B cell (primary cell): ENCODE results near the gene PLK1. TPM values are rescaled to one million over a fixed set of nuclear protein-coding genes. Genes with fewer than 3 reads are reported as not detected.

Experiments used
- ATAC-seq: fragments of 200-7000 bp; cut with Tn5 transposase; one replicate; pipeline ENCODE4 v1.10.0; 2021; ENCODE audit warnings: low read depth, mild to moderate bottlenecking, moderate number of reproducible peaks, moderate library complexity
- CTCF ChIA-PET: fragments of 350-600 bp; sonication (Branson Sonifier 250); formaldehyde crosslinking; loops from one replicate; lab custom pipeline; 2021; ENCODE audit warnings: antibody characterized with exemption, inconsistent platforms; lab: Charles Lee
- POLR2A ChIA-PET: fragments of 350-600 bp; sonication (Branson Sonifier 250); formaldehyde crosslinking; loops from one replicate; lab custom pipeline; 2021; ENCODE audit warnings: antibody characterized with exemption; lab: Charles Lee
- DNase-seq: peaks from one replicate; pipeline ENCODE4 v3.0.0; 2013
- H2AFZ ChIP-seq: 2 replicates; pipeline ENCODE4 v1.6.1; 2012; ENCODE audit warnings: mild to moderate bottlenecking, low read depth, low read length; ENCODE audit not compliant: insufficient read depth, poor library complexity, severe bottlenecking
- H3K27ac ChIP-seq, 2 donors: 1 replicate in 1 of 2; 2 replicates in 1 of 2; pipeline ENCODE4 v1.5.1; 2012 to 2013; ENCODE audit warnings: low read length in 2 of 2, mild to moderate bottlenecking in 2 of 2, moderate library complexity in 1 of 2
- H3K27me3 ChIP-seq, 4 experiments: fragments of 200-600 bp in 1 of 4; sonication (generic) in 1 of 4; replicated peaks in 1 of 4; 1 replicate in 2 of 4; 2 replicates in 2 of 4; pipeline versions ENCODE4 v1.6.1 to v1.7.0; 2013 to 2016; ENCODE audit warnings: low read length in 3 of 4, mild to moderate bottlenecking in 2 of 4, mixed read lengths in 1 of 4, moderate library complexity in 1 of 4; ENCODE audit not compliant: insufficient read depth in 4 of 4, control insufficient read depth in 3 of 4; ENCODE audit errors: control extremely low read depth in 1 of 4
- H3K36me3 ChIP-seq, 2 experiments: replicated peaks in 1 of 2; 1 replicate in 1 of 2; 2 replicates in 1 of 2; pipeline versions ENCODE4 v1.6.1 to v1.7.1; 2013; ENCODE audit warnings: low read length in 1 of 2; ENCODE audit not compliant: insufficient read depth in 2 of 2, control insufficient read depth in 1 of 2; ENCODE audit errors: control extremely low read depth in 1 of 2, extremely low read depth in 1 of 2
- H3K4me1 ChIP-seq, 2 donors: fragments of 200-600 bp in 1 of 2; sonication (generic) in 1 of 2; 1 replicate in 1 of 2; 2 replicates in 1 of 2; pipeline versions ENCODE4 v1.5.1 to v1.6.1; 2013 to 2017; ENCODE audit warnings: low read length in 2 of 2; ENCODE audit not compliant: control insufficient read depth in 2 of 2, insufficient read depth in 2 of 2
- H3K4me2 ChIP-seq: replicated peaks from 2 replicates; pipeline ENCODE3; 2012; ENCODE audit warnings: mild to moderate bottlenecking, low read depth, low read length; ENCODE audit not compliant: poor library complexity, severe bottlenecking
- H3K4me3 ChIP-seq, 5 experiments: fragments of 200-600 bp in 1 of 5; sonication (generic) in 1 of 5; 1 replicate in 3 of 5; 2 replicates in 2 of 5; pipeline versions ENCODE4 v1.5.1 to v1.7.0; 2011 to 2016; ENCODE audit warnings: low read length in 4 of 5, mild to moderate bottlenecking in 4 of 5, low read depth in 2 of 5, control low read depth in 1 of 5, moderate library complexity in 1 of 5; ENCODE audit not compliant: insufficient read depth in 1 of 5; ENCODE audit errors: control extremely low read depth in 1 of 5, extremely low read depth in 1 of 5
- H3K79me2 ChIP-seq: fragments of 200-600 bp; sonication (generic); one replicate; pipeline ENCODE4 v1.6.0; 2016; ENCODE audit warnings: low read length; ENCODE audit not compliant: control insufficient read depth, insufficient read depth
- H3K9ac ChIP-seq: fragments of 200-600 bp; sonication (generic); 2 replicates; pipeline ENCODE4 v1.6.1; 2017; ENCODE audit warnings: mild to moderate bottlenecking, low read length, moderate library complexity
- H3K9me3 ChIP-seq, 3 donors: one replicate each; pipeline versions ENCODE4 v1.6.1 to v1.7.1; 2013; ENCODE audit warnings: low read length in 2 of 3; ENCODE audit not compliant: control insufficient read depth in 2 of 3, insufficient read depth in 1 of 3; ENCODE audit errors: control extremely low read depth in 1 of 3
- H4K20me1 ChIP-seq: 2 replicates; pipeline ENCODE4 v1.6.0; 2012; ENCODE audit warnings: mild to moderate bottlenecking, low read length; ENCODE audit not compliant: insufficient read depth, control insufficient read depth, poor library complexity, severe bottlenecking
- H3K27ac Mint-ChIP-seq: one replicate; pipeline ENCODE4 v1.8.0; 2021; ENCODE audit warnings: mixed read lengths
- H3K27me3 Mint-ChIP-seq: one replicate; pipeline ENCODE4 v1.8.0; 2021; ENCODE audit warnings: mixed read lengths
- H3K4me1 Mint-ChIP-seq: one replicate; pipeline ENCODE4 v1.8.0; 2021; ENCODE audit warnings: mixed read lengths
- H3K4me3 Mint-ChIP-seq: one replicate; pipeline ENCODE4 v1.8.0; 2021; ENCODE audit warnings: mixed read lengths
- H3K9me3 Mint-ChIP-seq: one replicate; pipeline ENCODE4 v1.8.0; 2022; ENCODE audit warnings: mixed read lengths; ENCODE audit not compliant: insufficient read depth
- CTCF ChIP-seq: fragments of 200-600 bp; IDR thresholded peaks from one replicate; pipeline ENCODE4 v1.8.0; 2022; ENCODE audit warnings: antibody characterized with exemption, mild to moderate bottlenecking
- EZH2 ChIP-seq: IDR thresholded peaks from 2 replicates; pipeline ENCODE4 v1.6.1; 2012; ENCODE audit warnings: borderline replicate concordance, low read depth, mild to moderate bottlenecking, moderate library complexity, low read length; ENCODE audit not compliant: insufficient read depth, poor library complexity, severe bottlenecking
- WGBS: methylation state at CpG from one replicate; pipeline ENCODE4 v1.1.5; 2013; ENCODE audit warnings: missing lambda C conversion rate; ENCODE audit not compliant: insufficient coverage; 5-methylcytosine and 5-hydroxymethylcytosine counted together
- intact Hi-C: fragments of 100-400 bp; cut with micrococcal nuclease; formaldehyde crosslinking; loops from one replicate; pipeline ENCODE4 v1.10.0; 2022
- polyA plus RNA-seq: library from polyadenylated mRNA; depleted of rRNA; stranded (reverse); fragments of >200 nt; gene quantifications from 2 replicates; pipeline ENCODE4 v1.2.3, GENCODE V29; 2012
- total RNA-seq, 2 donors: library from RNA; stranded (reverse); fragments of 120-200 nt in 1 of 2; gene quantifications; 1 replicate in 1 of 2; 2 replicates in 1 of 2; pipeline versions ENCODE4 v1.2.3 to v1.2.4, GENCODE V29; 2013 to 2022

PLK1 gene
- total and polyA plus RNA-seq, 2 donors (not counting 1 experiment from before 2014, with no cell fraction given), result 2.7 to 3.5 TPM

GRCh38 chr16:23739516-23739915, 60.8 kb downstream of the PLK1 start:
- no peaks in the 10 kb centered on the region for H3K9me3 Mint-ChIP-seq
- CTCF ChIA-PET, result interaction anchor here (0.6 to 1.7 kb wide), 4 partner anchors 10 to 951 kb away, joined by 3 to 5 read pairs (median 4); no protein-coding TSS in a partner anchor
- peaks cover 20% of the 10 kb centered on the region for H3K27me3 Mint-ChIP-seq
- H3K4me1 Mint-ChIP-seq, result peaks cover 7% of the 10 kb centered on the region
- Histone ChIP-seq H3K4me1 (peaks cover 3 to 5% of the 10 kb centered on the region in 2 donors), H3K79me2 (no peaks in the 10 kb centered on the region), H3K4me2 (no peak overlapping the region), H3K36me3 (no peaks in the 10 kb centered on the region), H3K27ac (no peak overlapping the region), H3K27me3 (peaks cover 0 to 9% (median 1%) of the 10 kb centered on the region in 4 experiments), H4K20me1 (no peaks in the 10 kb centered on the region), H3K9me3 (no peaks in the 10 kb centered on the region), H3K9ac (no peak overlapping the region), H2AFZ (no peak overlapping the region), H3K4me3 (no peak overlapping the region)
- ATAC-seq (no peak), DNase-seq (no peak)
- intact Hi-C loops, result no loop called here
- H3K4me3 Mint-ChIP-seq, result no peak overlapping the region
- no peak overlapping the region for H3K27ac Mint-ChIP-seq
- TF ChIP-seq EZH2 (no peak), CTCF (no peak)
- WGBS, result no CpG with 5 or more reads among the region's 1 CpG
- POLR2A ChIA-PET, result interaction anchor here (0.7 kb wide), 1 partner anchor 1422 kb away, joined by 10 read pairs; no protein-coding TSS in a partner anchor

Other genes starting within 250 kb of the PLK1 start
- 21.3 and 23.3 TPM in 2 replicates for gene COG7, start 225.7 kb upstream of the PLK1 start, total RNA-seq
- 31.8 and 37.8 TPM in 2 replicates for gene COG7, start 225.7 kb upstream of the PLK1 start, polyA plus RNA-seq
- 832 and 865 TPM in 2 replicates for gene GGA2, start 168.4 kb upstream of the PLK1 start, total RNA-seq
- gene GGA2, start 168.4 kb upstream of the PLK1 start, polyA plus RNA-seq, result 227 and 310 TPM in 2 replicates
- gene EARS2, start 121.5 kb upstream of the PLK1 start, total RNA-seq, result 14.6 and 14.7 TPM in 2 replicates
- 13.0 and 15.1 TPM in 2 replicates for gene EARS2, start 121.5 kb upstream of the PLK1 start, polyA plus RNA-seq
- gene UBFD1, start 121.2 kb upstream of the PLK1 start, total RNA-seq, result 47.3 and 49.2 TPM in 2 replicates
- 12.8 and 14.4 TPM in 2 replicates for gene UBFD1, start 121.2 kb upstream of the PLK1 start, polyA plus RNA-seq
- 30.5 and 33.6 TPM in 2 replicates for gene NDUFAB1, start 82.6 kb upstream of the PLK1 start, total RNA-seq
- gene NDUFAB1, start 82.6 kb upstream of the PLK1 start, polyA plus RNA-seq, result 30.6 and 39.3 TPM in 2 replicates
- gene PALB2, start 37.6 kb upstream of the PLK1 start, total RNA-seq, result 14.9 and 16.3 TPM in 2 replicates
- 2.8 and 3.6 TPM in 2 replicates for gene PALB2, start 37.6 kb upstream of the PLK1 start, polyA plus RNA-seq
- 58.3 and 62.3 TPM in 2 replicates for gene DCTN5, start 37.4 kb upstream of the PLK1 start, total RNA-seq
- 22.3 and 22.4 TPM in 2 replicates for gene DCTN5, start 37.4 kb upstream of the PLK1 start, polyA plus RNA-seq
- not detected in 2 replicates for gene ERN2, start 34.3 kb downstream of the PLK1 start, total RNA-seq
- not detected in 2 replicates for gene ERN2, start 34.3 kb downstream of the PLK1 start, polyA plus RNA-seq
- gene CHP2, start 76.1 kb downstream of the PLK1 start, total RNA-seq, result not detected in 2 replicates
- gene CHP2, start 76.1 kb downstream of the PLK1 start, polyA plus RNA-seq, result not detected in 2 replicates
- 373 and 397 TPM in 2 replicates for gene PRKCB, start 157.1 kb downstream of the PLK1 start, total RNA-seq
- 106 and 121 TPM in 2 replicates for gene PRKCB, start 157.1 kb downstream of the PLK1 start, polyA plus RNA-seq